GM18511 (cell line): ENCODE measurements around the gene TUFT1.
"Not testable (repeated sequence)": the region's sequence is repeated elsewhere in the genome, so short reads cannot be mapped to it uniquely, and the experiment has no call there.

Experiments
- ATAC-seq: cut with Tn5 transposase; IDR thresholded peaks from one replicate; pipeline ENCODE4 v1.9.1; 2021; ENCODE audit warnings: mild to moderate bottlenecking, moderate library complexity; ENCODE audit not compliant: unreplicated experiment

Gene TUFT1

DNA sequence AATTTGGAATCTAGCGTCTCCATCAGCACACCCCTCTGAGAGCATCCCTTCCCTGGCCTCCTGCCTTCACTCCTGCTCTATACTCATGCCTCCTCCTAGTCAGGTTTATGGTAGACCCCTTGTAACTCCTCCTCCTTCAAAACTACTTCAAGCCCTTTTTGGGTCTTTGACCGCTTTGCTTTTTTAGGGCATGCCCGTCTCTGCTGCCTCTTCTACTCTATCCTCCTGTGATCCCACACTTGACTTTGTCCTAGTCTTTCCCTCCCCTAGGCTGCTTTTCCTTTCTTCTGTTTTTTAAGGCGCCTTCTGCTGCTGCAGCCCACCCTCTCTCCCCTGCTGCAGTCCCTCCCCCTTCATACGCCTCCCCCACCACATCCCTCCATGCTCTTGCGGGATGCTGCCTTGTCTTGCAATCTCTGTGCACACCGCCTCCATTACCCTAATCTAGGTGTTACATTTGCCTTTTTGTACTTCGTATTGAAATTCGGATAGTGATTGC, 73.2 kb downstream of the TUFT1 start:
- no peak for ATAC-seq

DNA sequence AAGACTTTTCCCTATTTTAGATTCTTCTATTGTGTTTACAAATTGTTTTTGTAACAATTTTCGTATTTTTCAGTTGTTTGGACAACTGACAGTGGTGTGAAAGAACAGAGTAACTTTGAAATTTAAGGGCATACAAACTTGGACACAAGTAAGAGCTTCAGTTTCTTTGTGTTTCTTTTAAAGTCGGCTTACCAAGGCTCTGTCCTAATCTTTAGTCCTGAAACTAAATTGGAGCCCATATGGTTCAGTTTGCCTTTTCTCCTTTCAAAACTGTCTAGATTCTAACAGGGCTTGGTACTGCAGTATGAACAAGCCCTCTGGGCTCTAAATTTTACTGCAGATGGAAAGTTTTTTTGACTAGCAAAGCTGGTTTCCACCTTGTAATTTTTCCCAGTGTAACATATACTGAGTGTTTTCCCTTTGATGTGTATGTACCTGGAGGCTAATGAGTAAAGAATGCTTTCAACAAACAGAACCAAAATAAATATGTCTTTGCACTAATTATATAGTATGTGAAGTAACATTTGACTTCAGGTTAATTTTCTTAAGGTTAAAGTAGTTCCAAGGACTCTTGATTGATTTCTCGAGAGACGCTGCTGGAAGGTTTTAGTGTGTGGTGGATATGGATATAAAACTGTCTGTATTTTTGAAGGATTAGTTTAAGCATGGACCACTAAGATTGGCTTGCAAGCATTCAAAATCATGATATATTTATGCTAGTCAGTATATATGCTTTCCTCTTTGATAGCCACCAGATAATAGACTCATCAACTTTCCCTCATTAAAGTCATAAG, 75.8 kb downstream of the TUFT1 start:
- no peak for ATAC-seq

DNA sequence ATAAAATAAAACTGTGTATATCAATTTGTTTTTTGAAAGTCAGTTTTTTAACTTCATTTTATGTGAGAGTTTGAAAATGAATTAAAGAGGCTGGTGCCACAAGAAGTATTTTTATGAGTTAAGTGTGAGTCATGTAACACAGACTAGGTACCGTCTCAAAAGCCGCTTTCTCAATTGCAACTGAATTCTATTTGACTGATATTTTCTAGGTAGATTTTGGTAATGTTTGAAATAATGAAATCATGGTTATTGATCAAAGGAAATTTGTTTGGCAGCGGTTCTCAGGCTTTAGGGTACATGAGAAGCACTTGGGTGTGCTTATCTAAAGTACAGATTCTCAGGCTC, 76.4 kb downstream of the TUFT1 start:
- no peak for ATAC-seq

DNA sequence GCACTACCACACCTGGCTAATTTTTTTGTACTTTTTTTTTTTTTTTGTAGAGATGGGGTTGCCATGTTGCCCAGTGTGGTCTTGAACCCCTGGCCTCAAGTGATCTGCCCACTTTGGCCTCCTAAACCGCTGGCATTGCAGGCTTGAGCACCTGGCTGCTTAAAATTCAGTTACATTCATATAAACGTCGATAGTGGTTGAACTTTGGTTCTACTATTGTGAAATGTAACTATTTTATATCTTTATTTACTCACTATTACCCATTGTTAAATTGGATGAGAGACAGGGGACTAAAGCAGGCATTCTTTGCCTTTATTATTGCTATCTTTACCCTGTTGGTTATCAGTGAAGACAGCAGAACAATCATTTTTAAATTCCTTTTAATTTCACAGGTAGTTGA, 77.9 kb downstream of the TUFT1 start:
- ATAC-seq, result no peak

DNA sequence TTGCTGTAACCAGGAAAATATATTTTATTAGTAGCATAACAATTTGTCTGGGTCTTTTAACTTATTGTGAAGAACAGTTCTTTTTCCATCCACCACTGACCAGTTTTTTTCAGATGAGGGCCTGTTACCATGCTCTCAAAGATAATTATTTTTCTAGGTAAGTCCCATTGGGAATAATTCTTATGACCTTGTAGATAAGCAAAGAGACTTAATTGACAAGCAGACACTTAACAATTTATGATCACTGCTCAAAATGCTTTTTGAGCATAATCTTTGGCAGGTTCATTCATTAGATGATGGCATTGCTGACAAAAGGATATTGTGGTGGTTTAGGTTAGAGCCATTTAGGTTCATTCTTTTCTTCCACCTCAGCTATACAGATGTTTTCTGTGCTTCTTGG, 78.4 kb downstream of the TUFT1 start:
- no peak for ATAC-seq

DNA sequence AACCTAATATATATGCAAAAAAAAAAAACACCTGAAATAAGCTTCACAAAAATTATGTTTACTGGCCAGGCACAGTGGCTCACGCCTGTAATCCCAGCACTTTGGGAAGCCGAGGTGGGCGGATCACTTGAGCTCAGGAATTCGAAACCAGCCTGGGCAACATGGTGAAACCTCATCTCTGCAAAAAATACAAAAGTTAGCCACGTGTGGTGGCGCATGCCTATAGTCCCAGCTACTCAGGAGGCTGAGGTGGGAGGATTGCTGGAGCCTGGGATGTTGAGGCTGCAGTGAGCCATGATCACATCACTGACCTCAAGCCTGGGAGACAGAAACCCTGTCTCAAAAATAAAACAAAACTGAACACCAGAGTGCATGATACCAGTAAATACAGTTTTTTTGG, 78.9 kb downstream of the TUFT1 start:
- not testable (repeated sequence) for ATAC-seq

DNA sequence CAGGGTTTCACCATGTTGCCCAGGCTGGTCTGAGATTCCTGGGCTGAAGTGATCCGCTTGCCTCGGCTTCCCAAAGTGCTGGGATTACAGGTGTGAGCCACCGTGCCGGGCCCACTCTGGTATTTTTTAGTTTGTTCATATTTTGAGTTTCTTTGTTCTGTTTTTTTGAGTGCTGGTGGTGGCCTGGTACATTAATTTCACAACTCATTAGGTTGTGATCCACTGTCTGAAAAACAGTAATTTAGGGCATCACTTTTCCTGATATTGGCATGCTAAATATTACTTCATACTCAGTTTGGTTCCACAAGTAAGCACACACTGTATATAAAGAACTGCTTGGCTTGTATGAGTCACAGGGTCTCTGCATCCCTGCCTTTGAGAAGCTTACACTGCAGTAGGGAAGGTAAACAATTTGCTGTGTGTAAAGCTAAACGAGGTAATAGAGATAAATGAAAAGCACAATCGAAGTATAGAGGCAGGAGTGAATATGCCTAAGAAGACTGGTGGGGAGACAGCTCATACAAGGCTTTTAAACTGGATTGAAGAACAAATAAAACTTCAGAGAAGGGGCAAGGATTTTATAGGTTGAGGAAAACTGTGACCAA, 79.5 kb downstream of the TUFT1 start:
- ATAC-seq, result no peak

DNA sequence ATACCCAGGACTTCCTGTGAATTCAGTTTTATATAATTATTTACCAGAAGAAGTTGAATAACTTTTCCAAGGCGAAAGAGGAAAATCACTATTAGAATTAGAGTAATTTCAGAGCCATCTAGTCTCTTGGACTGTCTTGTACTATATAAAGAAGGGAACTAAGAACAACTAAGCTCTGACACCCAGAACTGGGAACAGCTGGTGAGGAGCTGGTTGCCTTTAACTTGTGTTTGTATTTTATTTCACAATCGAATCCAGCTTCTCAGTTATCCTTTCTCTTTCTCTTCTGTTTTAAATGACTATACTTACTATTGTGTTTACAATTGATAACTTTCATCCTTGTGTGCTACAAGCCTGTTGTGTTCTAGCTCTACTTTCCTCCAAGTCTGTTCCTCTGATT, 80.2 kb downstream of the TUFT1 start:
- no peak for ATAC-seq

DNA sequence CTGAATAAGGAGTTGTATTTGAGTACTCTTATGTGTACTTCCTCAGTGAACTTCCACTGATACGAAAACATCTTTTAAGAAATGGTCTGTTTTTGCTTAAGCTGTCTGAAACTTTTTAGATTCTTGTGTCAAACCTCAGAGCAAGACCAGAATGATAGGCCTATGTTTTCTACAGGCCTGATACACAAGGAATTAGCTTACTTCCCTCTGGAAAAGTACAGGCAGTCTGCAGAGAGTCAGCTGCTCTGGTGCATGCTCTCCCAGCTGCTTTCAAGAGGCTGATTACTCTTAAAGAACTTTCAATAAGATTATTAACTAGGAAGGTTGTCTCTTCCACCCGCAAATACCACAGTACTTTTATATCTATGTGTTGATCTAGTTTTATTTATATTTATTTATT, 81.2 kb downstream of the TUFT1 start:
- no peak for ATAC-seq

DNA sequence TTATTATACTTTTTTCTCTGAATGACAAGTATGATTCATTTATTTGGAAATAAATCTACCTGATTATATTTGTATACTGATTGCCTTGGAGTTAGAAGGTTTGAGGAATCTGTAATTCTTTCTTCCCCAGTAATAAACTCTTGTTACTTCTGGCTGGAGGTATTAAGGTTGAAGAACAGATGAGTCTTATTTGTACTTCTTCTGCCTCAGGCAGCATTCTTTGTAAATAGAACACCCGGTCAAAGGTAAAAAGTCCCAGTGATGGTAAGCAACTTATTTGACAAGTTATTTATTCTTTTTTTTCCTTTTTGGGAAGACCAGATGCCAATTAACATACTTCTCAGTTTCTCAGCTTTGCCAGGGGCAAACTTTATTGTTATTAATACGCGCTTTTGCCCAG, 84.7 kb downstream of the TUFT1 start:
- ATAC-seq, result no peak

DNA sequence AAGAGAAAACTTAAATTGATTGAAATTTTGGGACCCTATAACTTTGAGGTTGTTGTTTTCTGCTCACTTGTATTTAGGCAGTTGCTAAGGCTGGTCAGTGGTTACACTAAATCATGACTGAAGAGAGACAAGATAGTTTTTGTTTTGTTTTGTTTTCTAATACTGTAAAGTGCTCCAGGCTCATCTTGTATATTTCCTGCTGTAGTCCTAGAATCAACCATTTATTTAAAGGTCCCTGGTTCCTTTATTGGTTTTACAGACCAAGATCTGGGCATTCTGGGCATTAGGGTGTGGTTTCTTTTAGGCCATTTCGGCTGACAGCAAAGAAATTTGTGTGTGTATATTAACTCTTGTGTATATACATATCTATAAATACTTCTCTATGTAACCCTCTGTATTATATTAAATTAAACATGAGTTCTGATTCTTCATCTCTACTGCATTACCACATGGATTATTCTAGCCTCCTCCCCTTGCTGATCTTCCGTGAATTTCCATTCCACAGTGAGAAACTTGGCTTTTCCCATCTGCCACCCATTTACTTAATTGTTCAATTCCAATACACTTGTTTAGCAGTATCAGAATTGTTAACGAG, 86.7 kb downstream of the TUFT1 start:
- ATAC-seq, result no peak

DNA sequence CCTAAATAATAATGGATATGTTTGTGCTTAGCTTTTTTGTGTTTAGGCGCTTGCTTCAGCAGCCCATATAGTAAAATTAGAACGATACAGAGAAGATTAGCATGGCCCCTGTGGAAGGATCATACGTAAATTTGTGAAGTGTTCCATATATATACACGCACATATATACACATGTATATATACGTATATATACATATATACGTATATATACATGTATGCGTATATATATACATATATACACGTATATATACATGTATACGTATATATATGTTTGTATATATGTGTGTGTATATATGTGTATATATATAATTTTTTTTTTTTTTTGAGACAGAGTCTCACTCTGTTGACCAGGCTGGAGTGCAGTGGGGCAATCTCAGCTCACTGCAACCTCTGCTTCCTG, 89.2 kb downstream of the TUFT1 start:
- no peak for ATAC-seq
